WTC11 (cell line): ENCODE results near the gene USP49. TPM values are rescaled to one million over a fixed set of nuclear protein-coding genes. Genes with fewer than 3 reads are reported as not detected.

Experiments
- ATAC-seq: fragments of 200-7000 bp; cut with Tn5 transposase; 2 replicates; pipeline ENCODE4 v1.10.0; 2021; ENCODE audit warnings: mild to moderate bottlenecking, moderate library complexity
- CTCF ChIA-PET: fragments of 300-600 bp; sonication (Branson Sonifier 250); formaldehyde crosslinking; loops from one replicate; lab custom pipeline; 2021; ENCODE audit warnings: antibody characterized with exemption; lab: Charles Lee
- POLR2A ChIA-PET: fragments of 350-600 bp; sonication (Branson Sonifier 250); formaldehyde crosslinking; loops from one replicate; lab custom pipeline; 2021; ENCODE audit warnings: antibody characterized with exemption; lab: Charles Lee
- DNase-seq: peaks from one replicate; pipeline ENCODE4 v3.0.0; 2021; ENCODE audit warnings: low spot score
- H3K27ac Mint-ChIP-seq: 2 replicates; pipeline ENCODE4 v1.8.0; 2021; ENCODE audit warnings: mixed read lengths
- H3K27me3 Mint-ChIP-seq: 2 replicates; pipeline ENCODE4 v1.8.0; 2021; ENCODE audit warnings: low read depth, mild to moderate bottlenecking, moderate library complexity, mixed read lengths
- H3K36me3 Mint-ChIP-seq: 2 replicates; pipeline ENCODE4 v1.8.0; 2021; ENCODE audit warnings: mixed read lengths
- H3K4me1 Mint-ChIP-seq: 2 replicates; pipeline ENCODE4 v1.8.0; 2022; ENCODE audit warnings: mixed read lengths
- H3K4me3 Mint-ChIP-seq: 2 replicates; pipeline ENCODE4 v1.8.0; 2021; ENCODE audit warnings: mild to moderate bottlenecking, moderate library complexity, mixed read lengths
- H3K9me3 Mint-ChIP-seq: 2 replicates; pipeline ENCODE4 v1.8.0; 2021; ENCODE audit warnings: mixed read lengths
- ATF1 ChIP-seq: sonication (generic); formaldehyde crosslinking; IDR thresholded peaks from 2 replicates; pipeline ENCODE4 v1.8.1; 2023; ENCODE audit warnings: mild to moderate bottlenecking, moderate library complexity, missing genetic modification reagents
- CDX4 ChIP-seq: fragments of 250-450 bp; sonication (Bioruptor Pico); IDR thresholded peaks from 2 replicates; pipeline ENCODE4 v1.9.0; 2021; ENCODE audit warnings: moderate library complexity, mild to moderate bottlenecking, inconsistent platforms, borderline replicate concordance
- CREM ChIP-seq: sonication (generic); formaldehyde crosslinking; IDR thresholded peaks from 2 replicates; pipeline ENCODE4 v1.8.1; 2022; ENCODE audit warnings: mild to moderate bottlenecking, missing genetic modification reagents, moderate library complexity
- ELF4 ChIP-seq: sonication (generic); formaldehyde crosslinking; IDR thresholded peaks from 2 replicates; pipeline ENCODE4 v1.8.1; 2022; ENCODE audit warnings: low read depth, mild to moderate bottlenecking, moderate library complexity, missing genetic modification reagents
- ESRRA ChIP-seq: sonication (generic); formaldehyde crosslinking; IDR thresholded peaks from 2 replicates; pipeline ENCODE4 v1.8.1; 2022; ENCODE audit warnings: mild to moderate bottlenecking, missing genetic modification reagents, borderline replicate concordance
- NFATC4 ChIP-seq: fragments of 250-450 bp; sonication (Bioruptor Pico); IDR thresholded peaks from 2 replicates; pipeline ENCODE4 v1.9.0; 2021; ENCODE audit warnings: mild to moderate bottlenecking
- RELA ChIP-seq: sonication (generic); formaldehyde crosslinking; IDR thresholded peaks from 2 replicates; pipeline ENCODE4 v1.8.1; 2022; ENCODE audit warnings: missing genetic modification reagents, mild to moderate bottlenecking, borderline replicate concordance
- ZBTB43 ChIP-seq: sonication (generic); formaldehyde crosslinking; IDR thresholded peaks from 2 replicates; pipeline ENCODE4 v1.8.1; 2023; ENCODE audit warnings: mild to moderate bottlenecking, missing genetic modification reagents
- ZNF138 ChIP-seq: sonication (generic); formaldehyde crosslinking; conservative IDR thresholded peaks from 2 replicates; pipeline ENCODE4 v1.8.1; 2022; ENCODE audit warnings: mild to moderate bottlenecking, moderate library complexity, missing genetic modification reagents
- ZNF263 ChIP-seq: sonication (generic); formaldehyde crosslinking; IDR thresholded peaks from 2 replicates; pipeline ENCODE4 v1.8.1; 2022; ENCODE audit warnings: low read depth, mild to moderate bottlenecking, moderate library complexity, missing genetic modification reagents
- ZNF512 ChIP-seq: sonication (generic); formaldehyde crosslinking; IDR thresholded peaks from 2 replicates; pipeline ENCODE4 v1.8.1; 2022; ENCODE audit warnings: missing genetic modification reagents, borderline replicate concordance
- total RNA-seq: library from RNA; stranded (reverse); gene quantifications from 3 replicates; pipeline ENCODE4 v1.2.3, GENCODE V29; 2021
- TF ChIP-seq, protein P1 (sequence below): sonication (generic); formaldehyde crosslinking; IDR thresholded peaks from 2 replicates; pipeline ENCODE4 v1.8.1; 2023; ENCODE audit warnings: mild to moderate bottlenecking, moderate library complexity, missing genetic modification reagents
- TF ChIP-seq, protein P2 (sequence below): sonication (generic); formaldehyde crosslinking; IDR thresholded peaks from 2 replicates; pipeline ENCODE4 v1.8.1; 2022; ENCODE audit warnings: low read depth, missing genetic modification reagents, borderline replicate concordance
- TF ChIP-seq, protein P3 (sequence below): sonication (generic); formaldehyde crosslinking; IDR thresholded peaks from 2 replicates; pipeline ENCODE4 v1.8.1; 2023; ENCODE audit warnings: mild to moderate bottlenecking, missing genetic modification reagents
- TF ChIP-seq, protein P4 (sequence below): fragments of 250-450 bp; sonication (Bioruptor Pico); conservative IDR thresholded peaks from 2 replicates; pipeline ENCODE4 v1.9.0; 2021; ENCODE audit warnings: mild to moderate bottlenecking
- TF ChIP-seq, protein P5 (sequence below): sonication (generic); formaldehyde crosslinking; IDR thresholded peaks from 2 replicates; pipeline ENCODE4 v1.8.1; 2023; ENCODE audit warnings: mild to moderate bottlenecking, missing genetic modification reagents, borderline replicate concordance

The USP49 gene
- total RNA-seq, 1 experiment from 2014 or later, result 18.4 TPM

DNA sequence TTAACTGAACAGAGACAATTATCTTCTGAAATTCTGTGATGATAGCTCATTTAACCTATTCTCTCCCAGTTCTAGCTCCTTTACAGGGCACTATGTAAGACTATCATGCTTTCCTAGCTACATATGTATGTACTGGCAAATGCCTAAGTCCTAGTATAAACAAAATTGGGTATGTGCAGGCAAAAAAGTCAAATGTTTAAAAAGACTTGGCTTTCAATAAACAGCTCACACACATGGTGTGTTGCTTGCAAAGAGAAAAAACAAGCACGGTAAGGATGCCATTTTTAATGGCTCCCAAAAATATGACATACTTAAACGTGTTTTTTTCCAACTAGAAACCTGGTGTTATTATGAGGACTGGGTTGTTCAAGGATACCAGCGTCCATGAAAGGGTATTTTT is 62.9 kb downstream of the USP49 start (continued):
- TF ChIP-seq, protein P1, sequence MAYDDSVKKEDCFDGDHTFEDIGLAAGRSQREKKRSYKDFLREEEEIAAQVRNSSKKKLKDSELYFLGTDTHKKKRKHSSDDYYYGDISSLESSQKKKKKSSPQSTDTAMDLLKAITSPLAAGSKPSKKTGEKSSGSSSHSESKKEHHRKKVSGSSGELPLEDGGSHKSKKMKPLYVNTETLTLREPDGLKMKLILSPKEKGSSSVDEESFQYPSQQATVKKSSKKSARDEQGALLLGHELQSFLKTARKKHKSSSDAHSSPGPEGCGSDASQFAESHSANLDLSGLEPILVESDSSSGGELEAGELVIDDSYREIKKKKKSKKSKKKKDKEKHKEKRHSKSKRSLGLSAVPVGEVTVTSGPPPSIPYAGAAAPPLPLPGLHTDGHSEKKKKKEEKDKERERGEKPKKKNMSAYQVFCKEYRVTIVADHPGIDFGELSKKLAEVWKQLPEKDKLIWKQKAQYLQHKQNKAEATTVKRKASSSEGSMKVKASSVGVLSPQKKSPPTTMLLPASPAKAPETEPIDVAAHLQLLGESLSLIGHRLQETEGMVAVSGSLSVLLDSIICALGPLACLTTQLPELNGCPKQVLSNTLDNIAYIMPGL (CRISPR knock-in tag), result no peak

- DNase-seq, result no peak
- TF ChIP-seq ELF4 (CRISPR knock-in tag), result no peak
- TF ChIP-seq NFATC4 (CRISPR knock-in tag), result no peak
- no peak for TF ChIP-seq ZNF138 (CRISPR knock-in tag)
- no peak for TF ChIP-seq ZBTB43 (CRISPR knock-in tag)
- TF ChIP-seq, protein P2, sequence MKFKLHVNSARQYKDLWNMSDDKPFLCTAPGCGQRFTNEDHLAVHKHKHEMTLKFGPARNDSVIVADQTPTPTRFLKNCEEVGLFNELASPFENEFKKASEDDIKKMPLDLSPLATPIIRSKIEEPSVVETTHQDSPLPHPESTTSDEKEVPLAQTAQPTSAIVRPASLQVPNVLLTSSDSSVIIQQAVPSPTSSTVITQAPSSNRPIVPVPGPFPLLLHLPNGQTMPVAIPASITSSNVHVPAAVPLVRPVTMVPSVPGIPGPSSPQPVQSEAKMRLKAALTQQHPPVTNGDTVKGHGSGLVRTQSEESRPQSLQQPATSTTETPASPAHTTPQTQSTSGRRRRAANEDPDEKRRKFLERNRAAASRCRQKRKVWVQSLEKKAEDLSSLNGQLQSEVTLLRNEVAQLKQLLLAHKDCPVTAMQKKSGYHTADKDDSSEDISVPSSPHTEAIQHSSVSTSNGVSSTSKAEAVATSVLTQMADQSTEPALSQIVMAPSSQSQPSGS (CRISPR knock-in tag), result no peak
- TF ChIP-seq, protein P3, sequence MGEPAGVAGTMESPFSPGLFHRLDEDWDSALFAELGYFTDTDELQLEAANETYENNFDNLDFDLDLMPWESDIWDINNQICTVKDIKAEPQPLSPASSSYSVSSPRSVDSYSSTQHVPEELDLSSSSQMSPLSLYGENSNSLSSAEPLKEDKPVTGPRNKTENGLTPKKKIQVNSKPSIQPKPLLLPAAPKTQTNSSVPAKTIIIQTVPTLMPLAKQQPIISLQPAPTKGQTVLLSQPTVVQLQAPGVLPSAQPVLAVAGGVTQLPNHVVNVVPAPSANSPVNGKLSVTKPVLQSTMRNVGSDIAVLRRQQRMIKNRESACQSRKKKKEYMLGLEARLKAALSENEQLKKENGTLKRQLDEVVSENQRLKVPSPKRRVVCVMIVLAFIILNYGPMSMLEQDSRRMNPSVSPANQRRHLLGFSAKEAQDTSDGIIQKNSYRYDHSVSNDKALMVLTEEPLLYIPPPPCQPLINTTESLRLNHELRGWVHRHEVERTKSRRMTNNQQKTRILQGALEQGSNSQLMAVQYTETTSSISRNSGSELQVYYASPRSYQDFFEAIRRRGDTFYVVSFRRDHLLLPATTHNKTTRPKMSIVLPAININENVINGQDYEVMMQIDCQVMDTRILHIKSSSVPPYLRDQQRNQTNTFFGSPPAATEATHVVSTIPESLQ (CRISPR knock-in tag), result no peak
- no peak for TF ChIP-seq ATF1 (CRISPR knock-in tag)
- TF ChIP-seq CREM (CRISPR knock-in tag), result no peak
- no peak for TF ChIP-seq RELA
- TF ChIP-seq, protein P4, sequence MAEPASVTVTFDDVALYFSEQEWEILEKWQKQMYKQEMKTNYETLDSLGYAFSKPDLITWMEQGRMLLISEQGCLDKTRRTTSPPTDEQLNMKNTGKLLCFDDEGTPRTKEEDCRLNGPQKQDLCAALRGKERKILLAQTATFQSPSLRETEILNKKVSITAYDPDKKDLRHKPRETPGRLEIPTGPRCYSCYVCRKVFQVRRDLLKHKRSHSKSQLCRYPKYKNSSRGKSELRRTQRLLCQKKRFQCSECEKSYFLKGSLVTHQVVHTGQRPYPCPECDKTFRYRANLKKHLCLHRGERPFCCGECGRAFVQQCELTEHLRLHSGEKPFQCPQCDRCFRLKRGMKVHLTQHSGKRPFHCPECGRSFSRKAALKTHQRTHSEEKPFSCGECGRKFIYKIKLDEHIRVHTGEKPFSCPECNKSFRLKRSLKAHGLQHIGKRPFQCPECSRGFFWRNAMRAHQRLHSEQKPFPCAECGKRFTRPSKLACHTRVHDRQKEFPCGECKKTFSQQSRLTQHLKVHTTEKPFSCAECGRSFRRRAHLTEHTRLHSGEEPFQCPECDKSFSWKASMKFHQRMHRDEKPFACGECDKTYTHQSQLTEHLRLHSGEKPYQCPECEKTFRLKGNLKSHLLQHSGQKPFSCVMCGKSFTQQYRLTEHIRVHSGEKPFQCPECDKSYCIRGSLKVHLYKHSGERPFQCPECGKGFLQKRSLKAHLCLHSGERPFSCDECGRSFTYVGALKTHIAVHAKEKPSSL (CRISPR knock-in tag), result no peak
- TF ChIP-seq ZNF512, result no peak
- TF ChIP-seq ESRRA, result no peak
- no peak for TF ChIP-seq ZNF263 (CRISPR knock-in tag)
- TF ChIP-seq, protein P5, sequence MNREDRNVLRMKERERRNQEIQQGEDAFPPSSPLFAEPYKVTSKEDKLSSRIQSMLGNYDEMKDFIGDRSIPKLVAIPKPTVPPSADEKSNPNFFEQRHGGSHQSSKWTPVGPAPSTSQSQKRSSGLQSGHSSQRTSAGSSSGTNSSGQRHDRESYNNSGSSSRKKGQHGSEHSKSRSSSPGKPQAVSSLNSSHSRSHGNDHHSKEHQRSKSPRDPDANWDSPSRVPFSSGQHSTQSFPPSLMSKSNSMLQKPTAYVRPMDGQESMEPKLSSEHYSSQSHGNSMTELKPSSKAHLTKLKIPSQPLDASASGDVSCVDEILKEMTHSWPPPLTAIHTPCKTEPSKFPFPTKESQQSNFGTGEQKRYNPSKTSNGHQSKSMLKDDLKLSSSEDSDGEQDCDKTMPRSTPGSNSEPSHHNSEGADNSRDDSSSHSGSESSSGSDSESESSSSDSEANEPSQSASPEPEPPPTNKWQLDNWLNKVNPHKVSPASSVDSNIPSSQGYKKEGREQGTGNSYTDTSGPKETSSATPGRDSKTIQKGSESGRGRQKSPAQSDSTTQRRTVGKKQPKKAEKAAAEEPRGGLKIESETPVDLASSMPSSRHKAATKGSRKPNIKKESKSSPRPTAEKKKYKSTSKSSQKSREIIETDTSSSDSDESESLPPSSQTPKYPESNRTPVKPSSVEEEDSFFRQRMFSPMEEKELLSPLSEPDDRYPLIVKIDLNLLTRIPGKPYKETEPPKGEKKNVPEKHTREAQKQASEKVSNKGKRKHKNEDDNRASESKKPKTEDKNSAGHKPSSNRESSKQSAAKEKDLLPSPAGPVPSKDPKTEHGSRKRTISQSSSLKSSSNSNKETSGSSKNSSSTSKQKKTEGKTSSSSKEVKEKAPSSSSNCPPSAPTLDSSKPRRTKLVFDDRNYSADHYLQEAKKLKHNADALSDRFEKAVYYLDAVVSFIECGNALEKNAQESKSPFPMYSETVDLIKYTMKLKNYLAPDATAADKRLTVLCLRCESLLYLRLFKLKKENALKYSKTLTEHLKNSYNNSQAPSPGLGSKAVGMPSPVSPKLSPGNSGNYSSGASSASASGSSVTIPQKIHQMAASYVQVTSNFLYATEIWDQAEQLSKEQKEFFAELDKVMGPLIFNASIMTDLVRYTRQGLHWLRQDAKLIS, result no peak
- no peak for TF ChIP-seq CDX4 (CRISPR knock-in tag)
These were observed 68.7 kb downstream of the USP49 start for GRCh38 chr6:41826343-41827022.

More at GRCh38 chr6:41826343-41827022, 68.7 kb downstream of the USP49 start:
- POLR2A ChIA-PET, result no interaction called here
- ATAC-seq, result no peak
- H3K4me3 Mint-ChIP-seq, result no peak overlapping the region
- no peaks in the 10 kb centered on the region for H3K9me3 Mint-ChIP-seq
- CTCF ChIA-PET, result no interaction called here
- H3K4me1 Mint-ChIP-seq, result no peaks in the 10 kb centered on the region
- no peaks in the 10 kb centered on the region for H3K27me3 Mint-ChIP-seq
- no peaks in the 10 kb centered on the region for H3K36me3 Mint-ChIP-seq
- H3K27ac Mint-ChIP-seq, result no peak overlapping the region
